ENCODE measurements around the gene CTF1. TPM values are rescaled to one million over a fixed set of nuclear protein-coding genes. Genes with fewer than 3 reads are reported as not detected.
A peak's percentile ranks its signal among the peaks of the same experiment; 100 is the strongest.

Gene CTF1
- polyA plus RNA-seq, 1 donor, result 4.0 TPM

GRCh38 chr16:30923554-30924075, 27.2 kb downstream of the CTF1 start, which contains the start of gene FBXL19:
Gene FBXL19, plus strand, starts transcription at chr16:30923572. Its CDS starts 2,183 bp downstream, at chr16:30925755.
- H3K27ac ChIP-seq (ENCODE audit: low read length), result peak within 1 kb of the TSS; percentile 92
- no peaks in the 10 kb centered on the region for H3K27me3 ChIP-seq (ENCODE audit: control insufficient read depth, insufficient read depth, low read length)
- peak within 1 kb of the TSS; percentile 68 for H3K4me3 ChIP-seq (ENCODE audit: low read length)
- H3K36me3 ChIP-seq (ENCODE audit: control insufficient read depth, insufficient read depth, low read length), result peaks cover 22% of the 10 kb centered on the region
- no CpG with 5 or more reads among the region's 31 CpGs for WGBS (ENCODE audit: insufficient coverage, low lambda C conversion rate)
- no peak for DNase-seq
- no peaks in the 10 kb centered on the region for H3K9me3 ChIP-seq (ENCODE audit: control insufficient read depth, low read depth, low read length)
- H3K4me1 ChIP-seq (ENCODE audit: control insufficient read depth, insufficient read depth, low read length), result peaks cover 8% of the 10 kb centered on the region

GRCh38 chr16:30924076-30924912, 27.9 kb downstream of the CTF1 start:
- Histone ChIP-seq H3K9me3 (ENCODE audit: control insufficient read depth, low read depth, low read length) (no peaks in the 10 kb centered on the region), H3K27ac (ENCODE audit: low read length) (no peak overlapping the region), H3K4me1 (ENCODE audit: control insufficient read depth, insufficient read depth, low read length) (peaks cover 8% of the 10 kb centered on the region), H3K27me3 (ENCODE audit: control insufficient read depth, insufficient read depth, low read length) (no peaks in the 10 kb centered on the region), H3K36me3 (ENCODE audit: control insufficient read depth, insufficient read depth, low read length) (peaks cover 28% of the 10 kb centered on the region), H3K4me3 (ENCODE audit: low read length) (peak overlapping the region; percentile 68)
- WGBS (ENCODE audit: insufficient coverage, low lambda C conversion rate), result 0% methylated on average over 1 of the region's 53 CpGs
- DNase-seq, result no peak

GRCh38 chr16:30924913-30925631, 28.7 kb downstream of the CTF1 start:
- Histone ChIP-seq H3K27ac (ENCODE audit: low read length) (no peak overlapping the region), H3K27me3 (ENCODE audit: control insufficient read depth, insufficient read depth, low read length) (no peaks in the 10 kb centered on the region), H3K36me3 (ENCODE audit: control insufficient read depth, insufficient read depth, low read length) (peaks cover 32% of the 10 kb centered on the region), H3K4me1 (ENCODE audit: control insufficient read depth, insufficient read depth, low read length) (peaks cover 8% of the 10 kb centered on the region), H3K4me3 (ENCODE audit: low read length) (peak overlapping the region; percentile 68), H3K9me3 (ENCODE audit: control insufficient read depth, low read depth, low read length) (no peaks in the 10 kb centered on the region)
- no CpG with 5 or more reads among the region's 11 CpGs for WGBS (ENCODE audit: insufficient coverage, low lambda C conversion rate)
- no peak for DNase-seq

- H3K4me1 ChIP-seq (ENCODE audit: control insufficient read depth, insufficient read depth, low read length), result peaks cover 12% of the 10 kb centered on the region
- H3K4me3 ChIP-seq (ENCODE audit: low read length), result no peak overlapping the region
- no peaks in the 10 kb centered on the region for H3K27me3 ChIP-seq (ENCODE audit: control insufficient read depth, insufficient read depth, low read length)
- H3K9me3 ChIP-seq (ENCODE audit: control insufficient read depth, low read depth, low read length), result no peaks in the 10 kb centered on the region
- WGBS (ENCODE audit: insufficient coverage, low lambda C conversion rate), result no CpG with 5 or more reads among the region's 26 CpGs
- peaks cover 36% of the 10 kb centered on the region for H3K36me3 ChIP-seq (ENCODE audit: control insufficient read depth, insufficient read depth, low read length)
- no peak for DNase-seq
- H3K27ac ChIP-seq (ENCODE audit: low read length), result no peak overlapping the region
These were observed 29.2 kb downstream of the CTF1 start for GRCh38 chr16:30925632-30925987.

- no peak overlapping the region for H3K4me3 ChIP-seq (ENCODE audit: low read length)
- peaks cover 42% of the 10 kb centered on the region for H3K36me3 ChIP-seq (ENCODE audit: control insufficient read depth, insufficient read depth, low read length)
- DNase-seq, result no peak
These were observed 29.8 kb downstream of the CTF1 start for GRCh38 chr16:30925995-30926811.

GRCh38 chr16:30926937-30927788, 30.7 kb downstream of the CTF1 start:
- Histone ChIP-seq H3K4me3 (ENCODE audit: low read length) (no peak overlapping the region), H3K27me3 (ENCODE audit: control insufficient read depth, insufficient read depth, low read length) (no peaks in the 10 kb centered on the region), H3K36me3 (ENCODE audit: control insufficient read depth, insufficient read depth, low read length) (peaks cover 49% of the 10 kb centered on the region), H3K9me3 (ENCODE audit: control insufficient read depth, low read depth, low read length) (no peaks in the 10 kb centered on the region), H3K4me1 (ENCODE audit: control insufficient read depth, insufficient read depth, low read length) (peaks cover 17% of the 10 kb centered on the region), H3K27ac (ENCODE audit: low read length) (no peak overlapping the region)
- WGBS (ENCODE audit: insufficient coverage, low lambda C conversion rate), result no CpG with 5 or more reads among the region's 22 CpGs
- DNase-seq, result no peak

More at GRCh38 chr16:30925995-30926811, 29.8 kb downstream of the CTF1 start:
- Histone ChIP-seq H3K27ac (ENCODE audit: low read length) (no peak overlapping the region), H3K27me3 (ENCODE audit: control insufficient read depth, insufficient read depth, low read length) (no peaks in the 10 kb centered on the region), H3K4me1 (ENCODE audit: control insufficient read depth, insufficient read depth, low read length) (peaks cover 15% of the 10 kb centered on the region), H3K9me3 (ENCODE audit: control insufficient read depth, low read depth, low read length) (no peaks in the 10 kb centered on the region)
- 100% methylated on average over 1 of the region's 10 CpGs for WGBS (ENCODE audit: insufficient coverage, low lambda C conversion rate)

GRCh38 chr16:30927789-30928378, 31.5 kb downstream of the CTF1 start:
- peak; percentile 55 to 69 for DNase-seq
- Histone ChIP-seq H3K9me3 (ENCODE audit: control insufficient read depth, low read depth, low read length) (no peaks in the 10 kb centered on the region), H3K27ac (ENCODE audit: low read length) (no peak overlapping the region), H3K27me3 (ENCODE audit: control insufficient read depth, insufficient read depth, low read length) (no peaks in the 10 kb centered on the region), H3K4me3 (ENCODE audit: low read length) (no peak overlapping the region), H3K4me1 (ENCODE audit: control insufficient read depth, insufficient read depth, low read length) (peaks cover 20% of the 10 kb centered on the region), H3K36me3 (ENCODE audit: control insufficient read depth, insufficient read depth, low read length) (peaks cover 55% of the 10 kb centered on the region)
- WGBS (ENCODE audit: insufficient coverage, low lambda C conversion rate), result no CpG with 5 or more reads among the region's 15 CpGs

GRCh38 chr16:30928390-30928789, 32.0 kb downstream of the CTF1 start:
- H3K36me3 ChIP-seq (ENCODE audit: control insufficient read depth, insufficient read depth, low read length), result peaks cover 55% of the 10 kb centered on the region
- no peaks in the 10 kb centered on the region for H3K9me3 ChIP-seq (ENCODE audit: control insufficient read depth, low read depth, low read length)
- DNase-seq, result no peak
- H3K4me1 ChIP-seq (ENCODE audit: control insufficient read depth, insufficient read depth, low read length), result peaks cover 20% of the 10 kb centered on the region
- WGBS (ENCODE audit: insufficient coverage, low lambda C conversion rate), result no CpG with 5 or more reads among the region's 11 CpGs
- no peak overlapping the region for H3K4me3 ChIP-seq (ENCODE audit: low read length)
- no peaks in the 10 kb centered on the region for H3K27me3 ChIP-seq (ENCODE audit: control insufficient read depth, insufficient read depth, low read length)
- H3K27ac ChIP-seq (ENCODE audit: low read length), result no peak overlapping the region

GRCh38 chr16:30929167-30929566, 32.8 kb downstream of the CTF1 start:
- Histone ChIP-seq H3K27ac (ENCODE audit: low read length) (no peak overlapping the region), H3K4me3 (ENCODE audit: low read length) (no peak overlapping the region), H3K9me3 (ENCODE audit: control insufficient read depth, low read depth, low read length) (no peaks in the 10 kb centered on the region), H3K27me3 (ENCODE audit: control insufficient read depth, insufficient read depth, low read length) (no peaks in the 10 kb centered on the region), H3K4me1 (ENCODE audit: control insufficient read depth, insufficient read depth, low read length) (peaks cover 20% of the 10 kb centered on the region), H3K36me3 (ENCODE audit: control insufficient read depth, insufficient read depth, low read length) (peaks cover 60% of the 10 kb centered on the region)
- DNase-seq, result no peak
- WGBS (ENCODE audit: insufficient coverage, low lambda C conversion rate), result no CpG with 5 or more reads among the region's 7 CpGs

Measured in large intestine (tissue), 3 donors.